A673 (cell line): ENCODE data around the gene CCDC127.

Experiments
- EZH2 ChIP-seq: fragments of 200-600 bp; sonication (generic); IDR thresholded peaks from 2 replicates; pipeline ENCODE4 v1.6.1; 2017; ENCODE audit warnings: borderline replicate concordance, low read depth, mild to moderate bottlenecking, mixed read lengths, antibody characterized with exemption, low read length; ENCODE audit not compliant: poor library complexity, severe bottlenecking
- TF ChIP-seq, protein P1 (sequence below): fragments of 300-800, 200-600 bp; sonication (generic); conservative IDR thresholded peaks from 2 replicates; pipeline ENCODE4 v1.5.1; 2017; ENCODE audit warnings: low read depth, mild to moderate bottlenecking, antibody characterized with exemption, low read length, moderate library complexity, mixed read lengths

DNA sequence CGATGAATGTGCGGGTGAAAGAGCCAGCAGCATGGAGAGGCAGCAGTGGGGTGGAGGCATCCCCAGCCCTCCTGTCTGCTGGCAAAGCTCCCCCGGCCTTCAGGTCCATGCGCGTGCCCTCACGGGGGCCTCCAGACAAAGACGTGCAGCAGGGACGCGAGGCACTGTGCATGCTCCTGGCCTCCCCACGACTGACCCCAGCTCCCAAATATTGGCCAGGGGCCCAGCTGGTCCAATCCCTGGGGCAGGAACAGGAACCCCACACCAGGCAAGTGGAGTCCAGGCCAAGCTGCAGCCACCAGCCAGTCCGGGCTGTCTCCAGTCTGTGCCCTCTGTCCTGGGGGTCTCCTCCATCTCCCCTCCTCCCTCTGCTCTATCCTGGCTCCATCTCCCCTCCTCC, 60.2 kb downstream of the CCDC127 start:
- TF ChIP-seq, protein P1, sequence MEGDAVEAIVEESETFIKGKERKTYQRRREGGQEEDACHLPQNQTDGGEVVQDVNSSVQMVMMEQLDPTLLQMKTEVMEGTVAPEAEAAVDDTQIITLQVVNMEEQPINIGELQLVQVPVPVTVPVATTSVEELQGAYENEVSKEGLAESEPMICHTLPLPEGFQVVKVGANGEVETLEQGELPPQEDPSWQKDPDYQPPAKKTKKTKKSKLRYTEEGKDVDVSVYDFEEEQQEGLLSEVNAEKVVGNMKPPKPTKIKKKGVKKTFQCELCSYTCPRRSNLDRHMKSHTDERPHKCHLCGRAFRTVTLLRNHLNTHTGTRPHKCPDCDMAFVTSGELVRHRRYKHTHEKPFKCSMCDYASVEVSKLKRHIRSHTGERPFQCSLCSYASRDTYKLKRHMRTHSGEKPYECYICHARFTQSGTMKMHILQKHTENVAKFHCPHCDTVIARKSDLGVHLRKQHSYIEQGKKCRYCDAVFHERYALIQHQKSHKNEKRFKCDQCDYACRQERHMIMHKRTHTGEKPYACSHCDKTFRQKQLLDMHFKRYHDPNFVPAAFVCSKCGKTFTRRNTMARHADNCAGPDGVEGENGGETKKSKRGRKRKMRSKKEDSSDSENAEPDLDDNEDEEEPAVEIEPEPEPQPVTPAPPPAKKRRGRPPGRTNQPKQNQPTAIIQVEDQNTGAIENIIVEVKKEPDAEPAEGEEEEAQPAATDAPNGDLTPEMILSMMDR, result no peak
- no peak for TF ChIP-seq EZH2
